Measurements from ENCODE around the gene ZNF423.

ZNF423 gene

DNA sequence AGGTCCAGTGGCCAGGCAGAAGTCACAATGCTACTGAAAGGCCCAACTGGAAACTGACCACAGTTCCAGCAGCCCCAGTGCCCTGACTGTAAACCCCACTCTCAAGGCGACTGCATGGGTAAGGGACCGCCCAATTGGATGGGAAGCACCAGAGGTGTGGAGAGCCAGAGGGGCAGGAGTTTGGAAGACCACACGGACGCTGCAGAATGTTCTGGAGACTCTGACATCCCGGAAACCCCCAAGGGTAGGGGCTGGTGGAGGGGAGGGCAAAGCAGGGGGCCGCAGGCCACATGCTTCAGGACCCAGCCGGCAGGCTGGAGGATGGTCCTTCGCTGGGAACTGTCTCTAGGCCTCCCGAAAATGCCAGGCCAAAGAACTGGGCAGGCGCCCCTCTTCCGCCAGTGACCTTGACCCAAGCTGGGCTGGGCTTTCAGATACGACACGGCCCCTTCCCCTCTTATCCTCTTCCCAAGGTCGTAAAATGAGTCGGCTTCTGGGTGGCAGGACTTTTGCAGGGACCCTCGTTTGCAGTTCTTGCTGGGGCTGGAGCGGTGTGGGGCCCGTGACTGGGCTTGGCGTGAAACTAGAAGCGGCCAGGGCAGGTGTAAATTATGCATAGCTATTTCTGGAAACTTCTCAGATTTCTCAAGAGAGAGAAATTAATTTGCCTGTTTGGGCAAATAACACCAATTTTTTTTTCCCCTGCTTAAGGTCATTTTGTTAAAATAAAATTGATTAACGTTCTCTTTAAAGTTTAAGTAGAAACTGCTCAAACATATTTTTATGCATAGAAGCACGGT is 372.1 kb downstream of the ZNF423 start:
- H3K9me2 ChIP-seq (ENCODE audit: low read depth, low read length) = no peaks in the 10 kb centered on the region
- TF ChIP-seq, protein P1, sequence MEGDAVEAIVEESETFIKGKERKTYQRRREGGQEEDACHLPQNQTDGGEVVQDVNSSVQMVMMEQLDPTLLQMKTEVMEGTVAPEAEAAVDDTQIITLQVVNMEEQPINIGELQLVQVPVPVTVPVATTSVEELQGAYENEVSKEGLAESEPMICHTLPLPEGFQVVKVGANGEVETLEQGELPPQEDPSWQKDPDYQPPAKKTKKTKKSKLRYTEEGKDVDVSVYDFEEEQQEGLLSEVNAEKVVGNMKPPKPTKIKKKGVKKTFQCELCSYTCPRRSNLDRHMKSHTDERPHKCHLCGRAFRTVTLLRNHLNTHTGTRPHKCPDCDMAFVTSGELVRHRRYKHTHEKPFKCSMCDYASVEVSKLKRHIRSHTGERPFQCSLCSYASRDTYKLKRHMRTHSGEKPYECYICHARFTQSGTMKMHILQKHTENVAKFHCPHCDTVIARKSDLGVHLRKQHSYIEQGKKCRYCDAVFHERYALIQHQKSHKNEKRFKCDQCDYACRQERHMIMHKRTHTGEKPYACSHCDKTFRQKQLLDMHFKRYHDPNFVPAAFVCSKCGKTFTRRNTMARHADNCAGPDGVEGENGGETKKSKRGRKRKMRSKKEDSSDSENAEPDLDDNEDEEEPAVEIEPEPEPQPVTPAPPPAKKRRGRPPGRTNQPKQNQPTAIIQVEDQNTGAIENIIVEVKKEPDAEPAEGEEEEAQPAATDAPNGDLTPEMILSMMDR (IDR thresholded peaks at IDR 0.05; ENCODE audit: low read length) = no peak
- no peak for TF ChIP-seq EZH2 (IDR thresholded peaks at IDR 0.05; ENCODE audit: borderline replicate concordance, low read length)
- no peaks in the 10 kb centered on the region; the same call in 1 of the 2 replicates for H3K27me3 ChIP-seq (ENCODE audit: insufficient read depth, low read length)
- H3K27ac ChIP-seq (ENCODE audit: low read depth, low read length, poor library complexity, severe bottlenecking) = no peak overlapping the region
- no peak overlapping the region for H3K9ac ChIP-seq (ENCODE audit: low read length)
- H3K4me3 ChIP-seq (ENCODE audit: low read depth, low read length, poor library complexity, severe bottlenecking) = no peak overlapping the region
- H2AFZ ChIP-seq (ENCODE audit: low read length) = no peak overlapping the region
- H3F3A ChIP-seq (ENCODE audit: insufficient read depth, low read length) = no peaks in the 10 kb centered on the region
- no peaks in the 10 kb centered on the region for H3K9me3 ChIP-seq (ENCODE audit: low read length)
- no peaks in the 10 kb centered on the region for H3K79me2 ChIP-seq (ENCODE audit: insufficient read depth, low read length)
- no peaks in the 10 kb centered on the region for H4K20me1 ChIP-seq (ENCODE audit: insufficient read depth, low read length)
- H3K4me2 ChIP-seq (ENCODE audit: low read length) = no peak overlapping the region
- H3K36me3 ChIP-seq (ENCODE audit: insufficient read depth, low read length) = no peaks in the 10 kb centered on the region
- no peaks in the 10 kb centered on the region for H3K4me1 ChIP-seq (ENCODE audit: insufficient read depth, low read length, severe bottlenecking)

DNA sequence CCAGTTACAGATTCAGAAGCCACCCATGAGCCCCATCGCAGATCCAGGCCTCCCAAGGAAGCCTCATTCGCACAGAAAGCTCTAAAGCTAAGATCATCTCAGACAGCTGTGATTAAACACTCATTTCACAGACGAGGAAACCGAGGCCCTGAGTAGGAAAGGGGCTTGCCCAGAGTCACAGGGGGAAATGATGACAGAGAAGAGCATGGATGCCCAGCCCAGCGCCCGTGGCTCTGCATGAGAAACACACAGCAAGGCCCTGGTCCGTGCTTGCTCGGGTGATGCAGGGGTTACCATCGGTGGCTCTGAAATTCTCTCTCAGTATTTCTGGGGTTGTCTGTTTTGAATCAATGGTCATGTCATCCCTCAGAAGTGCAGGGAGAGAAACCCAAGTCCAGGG is 372.7 kb downstream of the ZNF423 start:
- no peak overlapping the region for H2AFZ ChIP-seq (ENCODE audit: low read length)
- no peaks in the 10 kb centered on the region for H3K79me2 ChIP-seq (ENCODE audit: insufficient read depth, low read length)
- no peaks in the 10 kb centered on the region for H3F3A ChIP-seq (ENCODE audit: insufficient read depth, low read length)
- no peak for TF ChIP-seq EZH2 (IDR thresholded peaks at IDR 0.05; ENCODE audit: borderline replicate concordance, low read length)
- TF ChIP-seq, protein P1 (IDR thresholded peaks at IDR 0.05; ENCODE audit: low read length) = no peak
- H3K27ac ChIP-seq (ENCODE audit: low read depth, low read length, poor library complexity, severe bottlenecking) = no peak overlapping the region
- no peaks in the 10 kb centered on the region for H3K36me3 ChIP-seq (ENCODE audit: insufficient read depth, low read length)
- H3K9me3 ChIP-seq (ENCODE audit: low read length) = no peaks in the 10 kb centered on the region
- no peaks in the 10 kb centered on the region; the same call in 1 of the 2 replicates for H3K27me3 ChIP-seq (ENCODE audit: insufficient read depth, low read length)
- H4K20me1 ChIP-seq (ENCODE audit: insufficient read depth, low read length) = no peaks in the 10 kb centered on the region
- peaks cover 2% of the 10 kb centered on the region for H3K4me1 ChIP-seq (ENCODE audit: insufficient read depth, low read length, severe bottlenecking)
- H3K4me3 ChIP-seq (ENCODE audit: low read depth, low read length, poor library complexity, severe bottlenecking) = no peak overlapping the region
- H3K9ac ChIP-seq (ENCODE audit: low read length) = no peak overlapping the region
- H3K4me2 ChIP-seq (ENCODE audit: low read length) = no peak overlapping the region
- H3K9me2 ChIP-seq (ENCODE audit: low read depth, low read length) = no peaks in the 10 kb centered on the region

DNA sequence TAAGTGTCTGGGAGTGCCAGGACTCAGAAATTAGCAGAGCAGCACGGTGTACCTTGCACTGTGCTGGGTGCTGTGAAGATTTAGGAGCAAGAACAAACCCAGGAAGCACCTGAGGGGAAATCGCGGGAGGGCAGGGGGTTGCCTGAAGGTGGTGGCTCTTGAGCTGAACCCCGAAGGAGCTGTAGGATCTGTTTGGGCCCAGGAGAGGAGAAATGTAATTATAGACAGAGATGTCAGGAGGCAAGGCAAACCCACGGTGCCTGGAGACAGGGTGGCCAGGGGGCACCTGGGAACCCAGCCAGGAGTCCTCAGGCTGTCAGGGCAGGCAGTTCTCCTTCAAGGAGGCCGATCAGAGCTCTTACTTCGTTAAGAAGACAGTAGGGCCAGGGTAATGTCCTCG is 373.2 kb downstream of the ZNF423 start:
- Histone ChIP-seq H3K4me1 (ENCODE audit: insufficient read depth, low read length, severe bottlenecking) (peaks cover 7% of the 10 kb centered on the region), H4K20me1 (ENCODE audit: insufficient read depth, low read length) (no peaks in the 10 kb centered on the region), H3K27ac (ENCODE audit: low read depth, low read length, poor library complexity, severe bottlenecking) (no peak overlapping the region), H3K4me3 (ENCODE audit: low read depth, low read length, poor library complexity, severe bottlenecking) (no peak overlapping the region), H3F3A (ENCODE audit: insufficient read depth, low read length) (no peaks in the 10 kb centered on the region), H3K4me2 (ENCODE audit: low read length) (no peak overlapping the region), H3K9me2 (ENCODE audit: low read depth, low read length) (no peaks in the 10 kb centered on the region), H3K9ac (ENCODE audit: low read length) (no peak overlapping the region), H3K27me3 (ENCODE audit: insufficient read depth, low read length) (no peaks in the 10 kb centered on the region; the same call in 1 of the 2 replicates), H3K79me2 (ENCODE audit: insufficient read depth, low read length) (no peaks in the 10 kb centered on the region), H3K36me3 (ENCODE audit: insufficient read depth, low read length) (no peaks in the 10 kb centered on the region), H2AFZ (ENCODE audit: low read length) (no peak overlapping the region), H3K9me3 (ENCODE audit: low read length) (no peaks in the 10 kb centered on the region)
- no peak for TF ChIP-seq EZH2 (IDR thresholded peaks at IDR 0.05; ENCODE audit: borderline replicate concordance, low read length)
- TF ChIP-seq, protein P1 (IDR thresholded peaks at IDR 0.05; ENCODE audit: low read length) = no peak
